HG03558 (cell line): ENCODE measurements around the gene SH3RF3.

Experiments used
- ATAC-seq: cut with Tn5 transposase; IDR thresholded peaks from one replicate; pipeline ENCODE4 v1.9.1; 2021; ENCODE audit warnings: moderate number of reproducible peaks; ENCODE audit not compliant: unreplicated experiment; ENCODE audit errors: extremely low read depth

Gene SH3RF3

GRCh38 chr2:109467701-109468100, 338.7 kb downstream of the SH3RF3 start:
- no peak for ATAC-seq

- ATAC-seq = no peak
Measured at GRCh38 chr2:109468893-109469292, 339.9 kb downstream of the SH3RF3 start.

- ATAC-seq = no peak
Measured at GRCh38 chr2:109471658-109472057, 342.7 kb downstream of the SH3RF3 start.

- ATAC-seq = no peak
Measured at GRCh38 chr2:109472331-109472959, 343.4 kb downstream of the SH3RF3 start.

GRCh38 chr2:109472974-109473373, 344.0 kb downstream of the SH3RF3 start:
- no peak for ATAC-seq

- ATAC-seq = no peak
Measured at GRCh38 chr2:109473616-109474318, 344.8 kb downstream of the SH3RF3 start.

- no peak for ATAC-seq
Measured at GRCh38 chr2:109474319-109474825, 345.4 kb downstream of the SH3RF3 start.

- no peak for ATAC-seq
Measured at GRCh38 chr2:109475531-109476210, 346.7 kb downstream of the SH3RF3 start.

- ATAC-seq = no peak
Measured at GRCh38 chr2:109476641-109477441, 347.8 kb downstream of the SH3RF3 start.

- ATAC-seq = no peak
Measured at GRCh38 chr2:109478906-109479493, 350.0 kb downstream of the SH3RF3 start.

GRCh38 chr2:109479804-109480203, 350.8 kb downstream of the SH3RF3 start:
- ATAC-seq = no peak

- no peak for ATAC-seq
Measured at GRCh38 chr2:109480486-109481195, 351.6 kb downstream of the SH3RF3 start.

GRCh38 chr2:109481196-109481555, 352.2 kb downstream of the SH3RF3 start:
- ATAC-seq = no peak

GRCh38 chr2:109481599-109481998, 352.6 kb downstream of the SH3RF3 start:
- no peak for ATAC-seq

GRCh38 chr2:109482361-109482861, 353.4 kb downstream of the SH3RF3 start:
- ATAC-seq = no peak

- no peak for ATAC-seq
Measured at GRCh38 chr2:109486711-109487535, 357.9 kb downstream of the SH3RF3 start.

- ATAC-seq = no peak
Measured at GRCh38 chr2:109487536-109487869, 358.5 kb downstream of the SH3RF3 start.

GRCh38 chr2:109487871-109488655, 359.1 kb downstream of the SH3RF3 start:
- no peak for ATAC-seq
